H1 (cell line): ENCODE measurements around the gene FRMD6. TPM values are rescaled to one million over a fixed set of nuclear protein-coding genes. Genes with fewer than 3 reads are reported as not detected.

Source experiments
- CTCF ChIA-PET: fragments of 300-600 bp; sonication (Branson Sonifier 250); formaldehyde crosslinking; loops from one replicate; lab custom pipeline; 2021; ENCODE audit not compliant: partially characterized antibody; lab: Charles Lee
- POLR2A ChIA-PET: fragments of 300-600 bp; sonication (Branson Sonifier 250); formaldehyde crosslinking; loops from one replicate; lab custom pipeline; 2021; ENCODE audit warnings: inconsistent platforms; ENCODE audit not compliant: partially characterized antibody; lab: Charles Lee
- DNase-seq, 2 experiments: peaks; one replicate each; pipeline versions ENCODE4 v3.0.0 to v3.0.0-alpha.2; 2010 to 2022; ENCODE audit warnings: low spot score in 2 of 2, low read depth in 1 of 2, mixed read lengths in 1 of 2
- FAIRE-seq: peaks from 2 replicates; lab custom pipeline; 2011; peaks lifted over from hg19 to GRCh38; lab: Jason Lieb, UNC
- H2AFZ ChIP-seq: 2 replicates; pipeline ENCODE4 v1.8.1; 2012; ENCODE audit warnings: low read length, inconsistent platforms
- H2AK5ac ChIP-seq: 2 replicates; pipeline ENCODE4 v1.6.1; 2013; ENCODE audit warnings: low read depth, low read length
- H2BK120ac ChIP-seq: replicated peaks from 2 replicates; pipeline ENCODE3; 2013; ENCODE audit warnings: low read depth, low read length, inconsistent platforms
- H2BK12ac ChIP-seq: 2 replicates; pipeline ENCODE4 v1.6.1; 2013; ENCODE audit warnings: low read depth, low read length
- H2BK15ac ChIP-seq: 2 replicates; pipeline ENCODE4 v1.6.1; 2013; ENCODE audit warnings: low read length
- H2BK20ac ChIP-seq: 2 replicates; pipeline ENCODE4 v1.6.1; 2013; ENCODE audit warnings: low read length
- H2BK5ac ChIP-seq: 2 replicates; pipeline ENCODE4 v1.6.1; 2013; ENCODE audit warnings: low read depth, low read length
- H3K14ac ChIP-seq: 2 replicates; pipeline ENCODE4 v1.6.1; 2013; ENCODE audit warnings: inconsistent platforms; ENCODE audit not compliant: insufficient read length
- H3K18ac ChIP-seq: 2 replicates; pipeline ENCODE4 v1.6.1; 2013; ENCODE audit warnings: low read length; ENCODE audit errors: extremely low read depth
- H3K23ac ChIP-seq: 2 replicates; pipeline ENCODE4 v1.6.1; 2013; ENCODE audit warnings: inconsistent platforms; ENCODE audit not compliant: insufficient read length
- H3K23me2 ChIP-seq: 2 replicates; pipeline ENCODE4 v1.6.1; 2013; ENCODE audit warnings: low read depth, low read length
- H3K27ac ChIP-seq: 2 replicates; pipeline ENCODE4 v1.6.1; 2011; ENCODE audit warnings: low read depth, low read length, inconsistent platforms
- H3K27me3 ChIP-seq, 4 experiments: replicated peaks in 1 of 4; 1 replicate in 1 of 4; 2 replicates in 3 of 4; pipeline versions ENCODE4 v1.6.1 to v1.8.1; 2011 to 2013; ENCODE audit warnings: low read length in 3 of 4, mild to moderate bottlenecking in 3 of 4, inconsistent platforms in 2 of 4, mixed read lengths in 2 of 4, moderate library complexity in 1 of 4; ENCODE audit not compliant: control insufficient read depth in 3 of 4, insufficient read depth in 3 of 4; ENCODE audit errors: extremely low read depth in 1 of 4
- H3K36me3 ChIP-seq, 4 experiments: 2 replicates each; pipeline versions ENCODE4 v1.6.1 to v1.8.1; 2011 to 2013; ENCODE audit warnings: mild to moderate bottlenecking in 4 of 4, low read length in 3 of 4, moderate library complexity in 2 of 4, control low read depth in 1 of 4, inconsistent platforms in 1 of 4; ENCODE audit not compliant: insufficient read depth in 4 of 4, control insufficient read depth in 2 of 4
- H3K4ac ChIP-seq: replicated peaks from 2 replicates; pipeline ENCODE3; 2013; ENCODE audit warnings: low read length, low read depth, mixed read lengths, inconsistent platforms; ENCODE audit not compliant: insufficient read length
- H3K4me1 ChIP-seq, 4 experiments: replicated peaks in 1 of 4; 1 replicate in 1 of 4; 2 replicates in 3 of 4; pipeline versions ENCODE4 v1.6.1 to v1.8.1; 2011 to 2013; ENCODE audit warnings: low read length in 3 of 4, inconsistent platforms in 2 of 4, mixed read lengths in 1 of 4; ENCODE audit not compliant: insufficient read depth in 4 of 4, control insufficient read depth in 3 of 4
- H3K4me2 ChIP-seq, 2 experiments: 2 replicates each; pipeline versions ENCODE4 v1.6.1 to v1.8.1; 2011 to 2013; ENCODE audit warnings: low read depth in 2 of 2, low read length in 2 of 2, control low read depth in 1 of 2, inconsistent platforms in 1 of 2, mild to moderate bottlenecking in 1 of 2; ENCODE audit not compliant: insufficient read depth in 1 of 2
- H3K4me3 ChIP-seq, 4 experiments: fragments of 200-600, 300-600 bp in 1 of 4; sonication (generic), shearing (Covaris generic), sonication (Bioruptor Twin) in 1 of 4; 2 replicates each; pipeline versions ENCODE4 v1.5.1 to v1.8.1; 2011 to 2016; ENCODE audit warnings: low read length in 4 of 4, low read depth in 3 of 4, control low read depth in 2 of 4, inconsistent platforms in 2 of 4, mild to moderate bottlenecking in 2 of 4, mixed read lengths in 1 of 4, moderate library complexity in 1 of 4; ENCODE audit not compliant: insufficient read depth in 2 of 4; ENCODE audit errors: extremely low read depth in 1 of 4
- H3K56ac ChIP-seq: replicated peaks from 2 replicates; pipeline ENCODE3; 2013; ENCODE audit warnings: low read depth, mild to moderate bottlenecking, mixed read lengths, low read length, inconsistent platforms; ENCODE audit not compliant: insufficient read length
- H3K79me1 ChIP-seq: 2 replicates; pipeline ENCODE4 v1.6.1; 2013; ENCODE audit warnings: low read depth, low read length, control low read depth
- H3K79me2 ChIP-seq, 2 experiments: 2 replicates each; pipeline versions ENCODE4 v1.6.1 to v1.8.1; 2012 to 2013; ENCODE audit warnings: low read length in 2 of 2, mild to moderate bottlenecking in 2 of 2, inconsistent platforms in 1 of 2; ENCODE audit not compliant: insufficient read depth in 2 of 2, control insufficient read depth in 1 of 2
- H3K9ac ChIP-seq, 4 experiments: replicated peaks in 1 of 4; 1 replicate in 1 of 4; 2 replicates in 3 of 4; pipeline versions ENCODE4 v1.6.1 to v1.8.1; 2011 to 2013; ENCODE audit warnings: low read depth in 3 of 4, low read length in 3 of 4, control low read depth in 2 of 4, mild to moderate bottlenecking in 2 of 4, moderate library complexity in 2 of 4, inconsistent platforms in 1 of 4; ENCODE audit errors: extremely low read depth in 1 of 4
- H3K9me3 ChIP-seq, 2 experiments: 2 replicates each; pipeline versions ENCODE4 v1.6.1 to v1.8.1; 2012 to 2013; ENCODE audit warnings: mild to moderate bottlenecking in 2 of 2, moderate library complexity in 2 of 2, control low read depth in 1 of 2, inconsistent platforms in 1 of 2, low read depth in 1 of 2, low read length in 1 of 2, mixed read lengths in 1 of 2; ENCODE audit not compliant: insufficient read depth in 2 of 2
- H4K20me1 ChIP-seq, 2 experiments: replicated peaks in 1 of 2; 2 replicates each; pipeline versions ENCODE3 to v1.8.1; 2011 to 2013; ENCODE audit warnings: inconsistent platforms in 2 of 2, low read length in 2 of 2, mild to moderate bottlenecking in 1 of 2; ENCODE audit not compliant: insufficient read depth in 2 of 2, control insufficient read depth in 1 of 2
- H4K5ac ChIP-seq: 2 replicates; pipeline ENCODE4 v1.6.1; 2013; ENCODE audit warnings: low read length, low read depth, mixed read lengths, inconsistent platforms; ENCODE audit not compliant: insufficient read length
- H4K8ac ChIP-seq: 2 replicates; pipeline ENCODE4 v1.8.0; 2013; ENCODE audit warnings: mild to moderate bottlenecking, moderate library complexity, low read length, inconsistent platforms; ENCODE audit not compliant: insufficient read depth; ENCODE audit errors: extremely low read depth
- H4K91ac ChIP-seq: replicated peaks from 2 replicates; pipeline ENCODE3; 2013; ENCODE audit warnings: low read length, mixed read lengths, inconsistent platforms; ENCODE audit not compliant: insufficient read length
- BRCA1 ChIP-seq: IDR thresholded peaks from 2 replicates; pipeline ENCODE4 v1.6.1; 2012; ENCODE audit warnings: low read depth, low read length, improper control_type of control experiment
- CHD1 ChIP-seq: IDR thresholded peaks from 2 replicates; pipeline ENCODE4 v1.6.1; 2012; ENCODE audit warnings: low read depth, low read length, improper control_type of control experiment
- GTF2F1 ChIP-seq: IDR thresholded peaks from 2 replicates; pipeline ENCODE4 v1.6.1; 2012; ENCODE audit warnings: low read depth, low read length, improper control_type of control experiment, borderline replicate concordance
- KDM1A ChIP-seq: fragments of 200-600, 300-600 bp; sonication (generic); IDR thresholded peaks from 2 replicates; pipeline ENCODE4 v1.7.1; 2016; ENCODE audit warnings: mild to moderate bottlenecking, low read length, borderline replicate concordance
- MAFK ChIP-seq: IDR thresholded peaks from 2 replicates; pipeline ENCODE4 v1.6.1; 2012; ENCODE audit warnings: low read depth, mild to moderate bottlenecking, improper control_type of control experiment, low read length
- SAP30 ChIP-seq: fragments of 300-600 bp; sonication (generic); IDR thresholded peaks from 2 replicates; pipeline ENCODE4 v1.7.1; 2012; ENCODE audit warnings: low read length, moderate library complexity, mild to moderate bottlenecking, inconsistent platforms; ENCODE audit not compliant: insufficient read depth, insufficient replicate concordance
- SIN3A ChIP-seq, 2 experiments: IDR thresholded peaks in 1 of 2; conservative IDR thresholded peaks in 1 of 2; 2 replicates each; pipeline ENCODE4 v1.6.1; 2011 to 2012; ENCODE audit warnings: low read length in 2 of 2, improper control_type of control experiment in 1 of 2, low read depth in 1 of 2, mild to moderate bottlenecking in 1 of 2
- SP4 ChIP-seq: IDR thresholded peaks from 2 replicates; pipeline ENCODE4 v1.6.1; 2012; ENCODE audit warnings: low read length, inconsistent platforms
- SRF ChIP-seq: IDR thresholded peaks from 2 replicates; pipeline ENCODE4 v1.6.1; 2011; ENCODE audit warnings: mild to moderate bottlenecking, low read depth, low read length, moderate library complexity
- WGBS, 2 experiments: shearing (Covaris generic) in 1 of 2; methylation state at CpG; one replicate each; pipeline versions ENCODE4 v1.1.6 to v1.1.7; 2013 to 2015; ENCODE audit warnings: low lambda C conversion rate in 2 of 2, mixed read lengths in 2 of 2, inconsistent platforms in 1 of 2, low coverage in 1 of 2, missing lambda C conversion rate in 1 of 2; ENCODE audit not compliant: insufficient replicate concordance in 2 of 2, insufficient coverage in 1 of 2, insufficient read length in 1 of 2; ENCODE audit errors: extremely low coverage in 1 of 2, missing lambda C conversion rate in 1 of 2; 5-methylcytosine and 5-hydroxymethylcytosine counted together
- polyA plus RNA-seq, 7 experiments: library from polyadenylated mRNA; depleted of rRNA in 3 of 7; stranded (reverse) in 5 of 7; unstranded in 2 of 7; fragments of >200 nt in 5 of 7; fragments of 200-250 nt in 2 of 7; gene quantifications; 1 replicate in 5 of 7; 2 replicates in 1 of 7; 4 replicates in 1 of 7; pipeline versions ENCODE4 v1.2.1 to v1.2.3, GENCODE V29; 2011 to 2013; ENCODE audit warnings: missing spikeins in 2 of 7, mixed read lengths in 2 of 7
- total RNA-seq: library from RNA; stranded (reverse); fragmentation: NEBNext Ultra II Directional; extraction: Animal tissue kit (Norgen Biotek cat#: 25700); gene quantifications from 2 replicates; pipeline ENCODE4 v1.2.1, GENCODE V29; 2021

FRMD6 gene
- total and polyA plus RNA-seq, 2 of the 8 experiments (the other 6 are each of a cell fraction or from before 2014, with no cell fraction given) = 5.4 to 23.7 TPM

DNA sequence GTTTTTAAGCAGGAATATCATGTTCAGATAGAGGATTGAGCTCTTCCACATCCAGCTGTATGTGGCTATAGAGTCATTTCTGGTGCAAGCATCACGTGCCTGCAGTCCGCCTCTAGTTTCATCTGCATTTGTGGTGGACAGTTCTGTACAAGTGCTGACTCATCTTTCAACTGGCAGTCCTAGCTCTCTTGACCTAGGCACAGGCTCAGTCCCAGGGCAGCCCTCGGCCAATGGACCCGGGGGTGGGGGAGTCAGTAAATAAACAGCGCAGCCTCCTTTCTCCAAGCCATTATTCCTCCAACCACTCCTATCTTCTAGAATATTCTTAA lies 41.8 kb upstream of the FRMD6 start:
- no peak overlapping the region for H3K14ac ChIP-seq
- FAIRE-seq = no peak
- POLR2A ChIA-PET = no interaction called here
- no peaks in the 10 kb centered on the region for H3K79me1 ChIP-seq
- no peaks in the 10 kb centered on the region for H3K27me3 ChIP-seq
- H4K91ac ChIP-seq = no peak overlapping the region
- no peak overlapping the region for H3K56ac ChIP-seq
- DNase-seq = no peak
- H2BK120ac ChIP-seq = no peak overlapping the region
- peak overlapping the region; percentile 47; the same call in 1 of the 2 replicates for H2AFZ ChIP-seq
- no peaks in the 10 kb centered on the region for H3K36me3 ChIP-seq
- no peak overlapping the region for H2AK5ac ChIP-seq
- H3K9me3 ChIP-seq = no peaks in the 10 kb centered on the region
- no peak overlapping the region for H2BK15ac ChIP-seq
- no peak overlapping the region for H3K4me2 ChIP-seq
- WGBS, 2 experiments = 92% methylated on average over 5 of the region's 5 CpGs; no CpG with 5 or more reads in 1 of the 2 experiments
- TF ChIP-seq SIN3A (conservative IDR thresholded peaks at IDR 0.05 in 1 of 2, IDR thresholded peaks at IDR 0.05 in 1 of 2; ENCODE audit: low read depth in 1 of 2, low read length in 2 of 2) (no peak), SRF (no peak), BRCA1 (no peak), GTF2F1 (no peak), SAP30 (no peak), KDM1A (no peak), SP4 (no peak), MAFK (no peak), CHD1 (no peak)
- TF ChIP-seq, all 59 proteins: peak for 0
- H3K23me2 ChIP-seq = no peaks in the 10 kb centered on the region
- no peaks in the 10 kb centered on the region for H4K20me1 ChIP-seq
- H3K4ac ChIP-seq = no peak overlapping the region
- H2BK5ac ChIP-seq = no peak overlapping the region
- H3K79me2 ChIP-seq = no peaks in the 10 kb centered on the region
- no peak overlapping the region for H3K18ac ChIP-seq
- no peaks in the 10 kb centered on the region; a peak in 1 of 7 replicates for H3K4me1 ChIP-seq
- no peak overlapping the region for H4K8ac ChIP-seq
- H3K27ac ChIP-seq = no peak overlapping the region
- H2BK12ac ChIP-seq = no peak overlapping the region
- CTCF ChIA-PET = interaction anchor here (1.2 kb wide), 1 partner anchor 10 kb away, joined by 3 read pairs; no protein-coding TSS in a partner anchor
- H3K9ac ChIP-seq = no peak overlapping the region
- no peak overlapping the region for H2BK20ac ChIP-seq
- H3K23ac ChIP-seq = no peak overlapping the region
- no peak overlapping the region for H4K5ac ChIP-seq
- no peak overlapping the region for H3K4me3 ChIP-seq
